ENCODE measurements around the gene PJA2. TPM values are rescaled to one million over a fixed set of nuclear protein-coding genes. Genes with fewer than 3 reads are reported as not detected.

PJA2 gene
- total RNA-seq, 2 donors from 2014 or later, result 171 to 193 TPM

GRCh38 chr5:109411627-109412026 is 1.9 kb upstream of the PJA2 start:
- intact Hi-C loops (cut with DNase I), result no loop called here
- DNase-seq (ENCODE audit: low spot score), result no peak

DNA sequence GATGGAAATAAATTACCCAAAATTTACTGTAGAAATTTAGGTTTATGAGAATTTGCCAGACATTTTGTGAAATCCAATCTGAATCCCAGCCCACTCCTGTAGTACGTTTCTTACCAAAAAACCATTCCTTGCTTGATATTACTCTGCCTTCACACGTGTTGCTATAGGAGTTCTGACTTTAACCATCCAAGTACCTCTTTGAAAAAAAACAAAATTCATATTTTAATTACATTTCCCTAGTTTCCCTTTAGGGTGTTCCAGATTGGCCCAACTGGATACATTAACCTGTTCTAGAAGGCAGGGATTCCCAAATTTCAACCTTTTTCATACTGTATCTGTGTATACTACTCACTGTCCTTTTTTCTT is 1.4 kb upstream of the PJA2 start:
- no peak for DNase-seq (ENCODE audit: low spot score)
- intact Hi-C loops (cut with DNase I), result no loop called here

GRCh38 chr5:109410389-109411148 is 795 bp upstream of the PJA2 start:
- DNase-seq (ENCODE audit: low spot score), result peak; percentile 92
- intact Hi-C loops (cut with DNase I), result no loop called here

DNA sequence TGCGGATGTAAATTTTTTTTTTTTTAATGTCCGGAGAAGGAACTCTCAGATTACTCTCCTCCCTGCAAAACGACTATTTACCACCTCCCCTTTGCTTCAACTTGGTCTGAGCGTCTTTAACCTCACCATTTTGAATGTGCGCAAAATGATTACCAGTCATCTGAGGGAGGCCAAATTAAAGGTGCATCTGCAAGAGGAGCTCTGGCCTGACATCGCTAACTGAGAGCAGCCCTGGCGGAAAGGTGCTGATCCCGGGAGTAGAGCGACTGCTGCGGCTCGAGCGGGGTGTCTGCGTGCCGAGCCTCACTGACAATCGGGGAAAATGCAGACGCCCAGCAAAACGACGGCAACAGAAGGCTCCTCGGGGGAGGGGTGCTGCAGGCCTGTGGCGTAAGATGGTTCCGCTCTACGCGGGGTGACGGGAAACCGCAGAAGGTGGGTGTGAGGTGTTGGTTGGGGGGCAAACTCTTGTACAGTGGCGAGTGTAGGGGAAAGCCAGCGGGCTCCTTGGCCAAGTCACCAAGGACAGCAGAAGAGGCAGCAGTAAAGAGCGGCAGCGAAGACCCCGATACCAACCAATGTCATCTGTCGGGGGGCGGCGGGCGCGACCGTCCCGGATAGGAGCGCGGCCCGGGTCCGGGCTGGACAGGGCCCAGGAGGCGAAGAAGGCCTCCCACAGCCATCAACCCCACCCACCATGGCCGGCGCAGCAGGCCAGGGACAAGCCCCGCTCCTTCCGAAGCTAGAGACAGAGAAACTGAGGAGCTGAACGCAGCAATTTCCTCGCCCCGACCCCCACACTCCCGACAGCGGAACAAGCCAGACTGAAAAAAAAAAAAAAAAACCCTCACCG is 557 bp downstream of the PJA2 start:
- intact Hi-C loops (cut with DNase I), result no loop called here

DNA sequence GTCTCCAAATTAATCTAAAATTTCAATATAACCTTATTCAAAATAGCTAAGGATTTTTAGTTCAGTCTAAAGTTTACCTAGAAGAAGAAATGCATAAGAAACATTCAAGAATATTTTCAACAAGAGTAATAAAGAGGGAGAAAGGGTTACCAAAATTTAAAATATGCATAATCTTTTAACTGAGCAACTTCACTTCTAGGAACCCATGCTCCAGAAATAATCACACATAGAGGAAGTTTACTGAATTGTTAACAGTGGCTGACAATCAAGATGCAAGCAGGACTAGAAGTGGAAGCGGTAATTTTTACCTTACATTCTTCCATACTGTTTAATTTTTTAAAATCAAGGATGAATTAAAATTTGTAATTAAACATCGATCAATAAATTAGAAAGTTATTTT is 1.9 kb downstream of the PJA2 start:
- no peak for DNase-seq (ENCODE audit: low spot score)
- intact Hi-C loops (cut with DNase I), result no loop called here

More for the DNA sequence above, 557 bp downstream of the PJA2 start:
- DNase-seq (ENCODE audit: low spot score), result peak; percentile 90

- no peak for DNase-seq (ENCODE audit: low spot score)
- intact Hi-C loops (cut with DNase I), result no loop called here
Observed at GRCh38 chr5:109406719-109407118, 3.1 kb downstream of the PJA2 start.

GRCh38 chr5:109404428-109404960 is 5.3 kb downstream of the PJA2 start:
- no peak for DNase-seq (ENCODE audit: low spot score)
- intact Hi-C loops (cut with DNase I), result no loop called here

GRCh38 chr5:109403469-109403868 is 6.3 kb downstream of the PJA2 start:
- intact Hi-C loops (cut with DNase I), result no loop called here
- DNase-seq (ENCODE audit: low spot score), result no peak

GRCh38 chr5:109399092-109399759 is 10.5 kb downstream of the PJA2 start:
- intact Hi-C loops (cut with DNase I), result no loop called here
- DNase-seq (ENCODE audit: low spot score), result no peak

DNA sequence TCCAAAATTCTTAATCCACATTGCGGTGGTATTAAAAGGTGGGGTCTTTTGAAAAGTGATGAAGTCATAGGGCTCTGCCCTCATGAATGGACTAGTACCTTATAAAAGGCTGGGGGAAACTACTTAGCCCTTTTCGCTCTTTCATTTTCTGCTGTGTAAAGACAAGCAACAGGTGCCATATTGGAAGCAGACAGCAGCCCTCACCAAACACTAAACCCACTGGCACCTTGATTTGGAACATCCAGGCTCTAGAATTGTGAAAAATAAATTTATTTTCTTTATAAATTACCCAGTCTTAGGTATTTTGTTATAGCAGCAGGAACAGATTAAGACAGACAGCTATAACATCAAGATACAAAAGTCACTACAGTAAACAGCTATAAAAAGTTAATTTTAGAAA is 12.8 kb downstream of the PJA2 start:
- intact Hi-C loops (cut with DNase I), result no loop called here
- DNase-seq (ENCODE audit: low spot score), result no peak

DNA sequence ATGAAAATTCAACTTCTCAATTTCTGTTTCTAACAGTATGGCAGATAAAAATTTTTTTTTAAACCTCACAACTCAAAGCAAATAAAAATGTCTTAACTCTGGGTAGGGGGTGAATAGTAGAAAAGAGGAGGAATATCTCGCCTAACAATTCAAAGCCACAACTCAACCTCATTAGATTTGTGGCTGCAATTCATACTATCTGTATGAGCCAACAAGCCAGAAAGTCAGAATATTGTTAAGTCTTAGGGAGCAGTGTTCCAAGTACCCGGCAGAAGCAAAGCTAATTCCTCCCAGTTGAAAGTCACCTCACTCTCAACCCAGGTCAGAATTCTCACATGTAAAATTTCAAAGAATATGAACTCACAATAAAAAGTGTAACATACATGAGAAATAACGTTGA is 15.0 kb downstream of the PJA2 start:
- intact Hi-C loops (cut with DNase I), result no loop called here
- DNase-seq (ENCODE audit: low spot score), result no peak

GRCh38 chr5:109390188-109390587 is 19.6 kb downstream of the PJA2 start:
- intact Hi-C loops (cut with DNase I), result no loop called here
- DNase-seq (ENCODE audit: low spot score), result no peak

GRCh38 chr5:109388407-109388806 is 21.4 kb downstream of the PJA2 start:
- DNase-seq (ENCODE audit: low spot score), result no peak
- intact Hi-C loops (cut with DNase I), result no loop called here

- no peak for DNase-seq (ENCODE audit: low spot score)
- intact Hi-C loops (cut with DNase I), result no loop called here
Observed at GRCh38 chr5:109387408-109387974, 22.3 kb downstream of the PJA2 start.

GRCh38 chr5:109378095-109378494 is 31.7 kb downstream of the PJA2 start:
- intact Hi-C loops (cut with DNase I), result no loop called here

DNA sequence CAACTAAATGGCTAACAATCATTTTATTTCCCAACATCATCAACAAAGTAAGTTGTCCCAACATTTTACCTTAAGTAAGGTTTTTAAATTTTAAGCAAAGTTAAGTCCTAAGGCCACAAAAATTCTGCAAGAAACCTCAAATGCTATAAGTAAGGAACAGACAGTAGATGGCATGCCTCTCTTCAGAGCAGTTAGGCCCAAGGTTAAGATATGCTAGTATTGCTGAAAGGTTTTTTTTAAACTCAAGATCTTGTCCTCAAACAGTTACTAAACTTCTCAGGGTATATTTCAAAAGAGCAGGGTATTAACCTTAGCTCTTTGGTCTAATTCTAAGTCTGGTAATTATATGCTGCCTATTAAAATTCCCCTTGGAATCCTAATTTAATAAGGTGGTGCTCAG is 35.1 kb downstream of the PJA2 start:
- intact Hi-C loops (cut with DNase I), result no loop called here

More at GRCh38 chr5:109378095-109378494, 31.7 kb downstream of the PJA2 start:
- DNase-seq (ENCODE audit: low spot score), result no peak

GRCh38 chr5:109373932-109374331 is 35.8 kb downstream of the PJA2 start:
- intact Hi-C loops (cut with DNase I), result no loop called here
- no peak for DNase-seq (ENCODE audit: low spot score)

More for the DNA sequence above, 35.1 kb downstream of the PJA2 start:
- DNase-seq (ENCODE audit: low spot score), result no peak

DNA sequence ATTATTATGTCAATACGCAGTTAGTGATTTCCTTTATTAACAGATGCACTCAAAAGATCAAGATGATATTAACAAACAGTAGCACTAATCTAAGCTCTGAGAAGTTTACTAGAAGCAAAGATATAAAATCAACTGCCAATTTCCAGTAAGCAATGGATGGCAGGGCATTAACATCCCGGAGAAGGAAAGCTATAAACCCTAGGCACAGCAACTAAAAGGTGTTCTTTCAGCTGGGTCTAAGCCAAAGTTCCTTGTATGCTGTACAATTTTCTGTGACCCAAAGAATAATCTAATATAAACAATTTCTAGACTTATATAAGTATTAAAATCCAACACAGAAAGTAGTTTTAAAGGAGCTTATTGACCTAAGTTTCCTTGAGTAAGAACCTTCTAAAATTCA is 39.4 kb downstream of the PJA2 start:
- intact Hi-C loops (cut with DNase I), result no loop called here
- DNase-seq (ENCODE audit: low spot score), result no peak

- intact Hi-C loops (cut with DNase I), result no loop called here
- no peak for DNase-seq (ENCODE audit: low spot score)
Observed at GRCh38 chr5:109365653-109366052, 44.1 kb downstream of the PJA2 start.

- intact Hi-C loops (cut with DNase I), result no loop called here
- no peak for DNase-seq (ENCODE audit: low spot score)
Observed at GRCh38 chr5:109364977-109365376, 44.8 kb downstream of the PJA2 start.
